GM19328 (cell line): ENCODE data around the gene NMUR2.

Experiments
- ATAC-seq: cut with Tn5 transposase; IDR thresholded peaks from one replicate; pipeline ENCODE4 v1.9.1; 2021; ENCODE audit warnings: mild to moderate bottlenecking, moderate library complexity; ENCODE audit not compliant: unreplicated experiment

The NMUR2 gene, protein sequence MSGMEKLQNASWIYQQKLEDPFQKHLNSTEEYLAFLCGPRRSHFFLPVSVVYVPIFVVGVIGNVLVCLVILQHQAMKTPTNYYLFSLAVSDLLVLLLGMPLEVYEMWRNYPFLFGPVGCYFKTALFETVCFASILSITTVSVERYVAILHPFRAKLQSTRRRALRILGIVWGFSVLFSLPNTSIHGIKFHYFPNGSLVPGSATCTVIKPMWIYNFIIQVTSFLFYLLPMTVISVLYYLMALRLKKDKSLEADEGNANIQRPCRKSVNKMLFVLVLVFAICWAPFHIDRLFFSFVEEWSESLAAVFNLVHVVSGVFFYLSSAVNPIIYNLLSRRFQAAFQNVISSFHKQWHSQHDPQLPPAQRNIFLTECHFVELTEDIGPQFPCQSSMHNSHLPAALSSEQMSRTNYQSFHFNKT

DNA sequence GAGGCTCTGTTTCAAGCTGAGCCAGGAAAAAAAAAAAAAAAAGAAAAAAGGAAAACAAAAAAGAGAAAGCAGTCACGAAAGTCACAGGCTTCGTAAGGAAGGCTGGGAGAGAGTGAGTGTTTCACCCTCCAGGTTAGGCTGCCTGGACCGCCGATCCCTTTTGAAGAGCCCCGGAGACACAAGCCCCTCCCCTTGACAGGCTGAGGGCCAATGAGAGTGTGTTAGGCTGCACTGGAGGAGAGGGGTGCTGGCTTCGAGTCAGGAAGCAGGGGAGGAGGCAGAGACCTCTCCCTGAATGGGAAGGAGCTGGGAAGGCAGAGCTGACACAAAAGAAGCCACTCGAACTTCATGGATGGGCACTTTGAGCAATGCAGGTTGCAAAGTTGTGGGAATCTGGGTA lies at the start of gene NMUR2:
Gene NMUR2, minus strand, starts transcription at position 135 of the 400 bp plus-strand sequence. CDS start 166 bp downstream, outside the sequence.
- ATAC-seq: no peak

DNA sequence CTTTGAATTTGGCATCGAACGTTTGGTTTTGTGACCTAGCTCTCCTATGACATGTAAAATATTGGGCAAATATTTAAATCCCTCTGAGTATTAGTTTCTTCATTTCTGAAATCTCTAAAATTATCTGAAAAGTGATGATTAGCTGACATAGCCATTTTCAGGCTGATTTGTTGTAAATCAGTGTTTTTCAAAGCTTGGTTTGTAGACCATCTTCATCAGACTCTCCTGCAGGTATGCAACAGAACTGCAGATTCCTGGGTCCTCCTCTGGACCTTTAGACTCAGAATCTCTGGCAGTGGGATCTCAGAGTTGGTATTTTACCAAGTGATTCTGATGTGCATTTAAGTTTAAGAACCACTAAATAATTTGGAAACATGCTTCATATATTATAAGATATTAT lies 38.9 kb upstream of the NMUR2 start:
- no peak for ATAC-seq

DNA sequence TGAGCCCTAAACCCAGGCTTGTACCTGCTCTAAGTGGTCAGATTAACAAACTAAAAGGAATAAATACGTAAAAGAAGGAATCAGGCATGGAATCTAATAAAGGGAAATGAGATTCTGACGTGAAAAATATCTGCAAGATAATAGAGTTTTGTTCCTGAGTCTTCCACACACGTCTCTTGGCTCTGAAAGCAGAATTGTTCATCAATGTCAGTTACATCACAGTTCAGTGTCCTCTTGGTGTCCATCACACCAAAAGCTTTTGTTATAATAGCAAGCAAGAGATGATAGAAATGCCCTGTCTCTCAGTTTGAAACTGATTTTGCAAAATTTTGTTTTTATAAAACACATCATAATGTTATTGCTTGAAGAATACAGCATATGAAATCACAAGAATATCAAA lies 34.7 kb upstream of the NMUR2 start:
- ATAC-seq: no peak

DNA sequence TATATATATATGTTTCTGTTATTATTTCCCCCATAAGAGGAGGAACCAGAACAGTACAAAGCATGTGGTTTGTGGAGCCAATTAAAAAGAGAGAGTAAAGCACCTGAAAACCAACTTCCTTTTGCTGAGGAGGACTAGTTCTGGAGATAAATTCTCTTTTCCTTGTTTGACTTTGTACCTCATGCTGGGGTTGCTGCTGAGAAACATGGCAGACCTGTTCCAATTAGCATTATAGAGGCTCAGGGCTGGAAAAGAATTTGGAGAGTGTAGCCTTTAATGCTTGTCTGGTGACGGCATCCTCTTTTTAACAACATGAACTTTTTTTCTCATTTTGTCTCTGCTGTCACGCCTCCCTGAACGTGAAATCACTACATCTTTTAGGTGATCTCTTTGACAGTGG lies 32.8 kb upstream of the NMUR2 start:
- no peak for ATAC-seq

DNA sequence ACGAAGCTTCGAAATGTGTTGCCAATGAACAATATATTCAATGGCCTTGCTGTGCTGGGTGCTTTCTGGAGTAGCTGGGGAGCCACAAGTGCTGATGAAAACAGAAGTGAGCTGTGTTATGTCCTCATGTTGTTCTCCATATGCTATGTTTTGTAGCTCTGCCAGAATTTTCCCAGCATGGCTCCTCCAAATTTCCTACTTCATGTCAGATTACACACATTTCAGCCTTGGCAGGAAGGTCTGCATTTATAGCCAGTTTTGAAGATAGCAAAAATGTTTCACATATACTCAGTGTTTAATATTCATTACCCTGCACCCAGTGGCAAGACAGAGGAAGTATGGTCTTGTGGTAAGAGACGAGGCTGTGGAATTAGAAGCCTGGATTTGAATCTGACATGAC lies 22.6 kb upstream of the NMUR2 start:
- ATAC-seq: no peak

DNA sequence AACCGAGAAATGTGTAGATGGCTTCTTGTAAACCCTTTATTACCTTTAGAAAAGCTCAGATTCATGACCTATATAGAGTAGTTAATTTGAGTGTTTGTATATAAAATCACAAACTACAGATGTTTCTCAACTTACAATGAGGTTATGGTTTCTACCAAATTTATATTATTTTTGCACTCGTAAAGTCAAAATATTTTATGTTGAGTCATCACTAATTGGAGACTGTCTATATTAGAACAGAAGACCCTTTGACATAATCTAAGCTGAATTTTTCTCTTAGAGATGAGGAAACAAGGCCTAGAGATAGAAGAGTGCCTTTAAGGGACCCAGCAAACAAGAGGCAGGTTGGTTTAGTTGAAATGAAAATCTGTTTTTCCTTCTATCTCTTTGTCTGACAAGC lies 20.0 kb upstream of the NMUR2 start:
- ATAC-seq: no peak

DNA sequence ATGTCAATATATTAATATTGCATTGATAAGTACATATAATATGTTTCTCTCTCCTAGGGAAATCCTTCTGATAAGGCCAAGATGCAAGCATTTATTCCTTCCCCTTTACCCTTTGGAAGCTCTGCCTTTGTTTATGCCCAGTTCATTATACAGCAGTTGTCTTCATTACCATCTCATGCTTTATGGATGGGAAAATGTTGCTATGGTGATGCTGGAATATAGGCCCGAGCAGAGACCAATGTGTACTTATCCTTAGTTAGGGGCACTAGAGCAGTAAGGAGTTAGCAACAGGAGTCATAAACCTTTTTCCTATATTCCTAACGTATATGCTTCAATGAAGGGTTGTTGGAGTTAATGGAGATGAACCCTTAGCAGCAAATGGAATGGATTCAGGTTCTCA lies 19.4 kb upstream of the NMUR2 start:
- ATAC-seq: no peak

DNA sequence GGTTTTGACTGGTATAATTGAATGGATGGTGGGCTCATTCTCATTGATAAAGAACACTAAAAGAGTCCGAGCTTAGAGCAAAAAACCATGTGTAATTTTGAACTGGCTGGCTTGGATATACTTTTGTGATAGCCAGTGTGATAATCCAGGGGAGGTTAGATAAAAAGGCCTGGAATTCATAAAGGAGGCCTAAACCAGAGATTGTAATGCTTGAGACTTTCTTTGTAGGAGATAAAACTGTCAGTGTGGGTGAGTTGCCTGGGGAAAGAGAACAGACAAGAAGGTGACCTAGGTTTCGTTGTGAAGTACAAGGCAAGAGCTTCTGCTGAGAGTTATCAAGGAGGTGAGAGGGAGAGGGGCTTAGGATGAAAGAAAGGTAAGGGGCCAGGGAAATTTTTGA lies 17.0 kb upstream of the NMUR2 start:
- ATAC-seq: no peak

DNA sequence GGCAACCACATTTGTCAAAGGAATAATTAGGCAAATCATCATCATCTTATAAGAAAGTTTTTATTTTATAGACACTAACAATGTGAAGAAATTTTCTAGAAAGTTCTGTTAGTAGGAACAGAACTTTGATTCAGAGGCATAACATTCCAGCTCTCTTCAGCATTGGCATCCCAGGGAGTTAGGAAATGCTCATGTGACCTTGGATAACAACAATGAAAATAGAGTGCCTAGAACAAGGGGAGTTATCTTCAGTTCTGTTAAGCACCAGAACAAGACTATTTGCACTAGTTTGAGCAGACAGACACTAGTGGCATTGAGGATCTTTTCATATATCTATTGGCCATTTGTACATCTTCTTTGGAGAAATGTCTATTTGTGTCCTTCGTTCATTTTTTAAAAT lies 7.0 kb upstream of the NMUR2 start:
- no peak for ATAC-seq

DNA sequence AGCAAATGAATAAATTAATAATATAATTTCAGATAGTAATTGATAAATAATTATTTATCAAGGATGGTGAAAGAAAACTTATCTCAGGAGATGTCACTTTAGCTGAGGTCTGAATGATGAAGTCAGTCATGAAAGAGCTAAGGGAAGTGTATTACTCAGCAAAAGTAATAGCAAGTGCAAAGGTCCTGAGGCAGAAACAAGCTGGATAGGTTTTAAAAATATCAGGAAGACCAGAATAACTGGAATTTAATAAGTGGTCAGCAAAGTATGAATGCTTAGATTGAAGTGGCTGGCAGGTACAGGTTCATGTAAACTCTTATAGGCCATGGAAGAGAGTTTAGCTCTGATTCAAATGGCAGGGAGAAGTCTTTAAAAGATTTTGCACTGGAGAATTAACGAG lies 1.0 kb upstream of the NMUR2 start:
- no peak for ATAC-seq

DNA sequence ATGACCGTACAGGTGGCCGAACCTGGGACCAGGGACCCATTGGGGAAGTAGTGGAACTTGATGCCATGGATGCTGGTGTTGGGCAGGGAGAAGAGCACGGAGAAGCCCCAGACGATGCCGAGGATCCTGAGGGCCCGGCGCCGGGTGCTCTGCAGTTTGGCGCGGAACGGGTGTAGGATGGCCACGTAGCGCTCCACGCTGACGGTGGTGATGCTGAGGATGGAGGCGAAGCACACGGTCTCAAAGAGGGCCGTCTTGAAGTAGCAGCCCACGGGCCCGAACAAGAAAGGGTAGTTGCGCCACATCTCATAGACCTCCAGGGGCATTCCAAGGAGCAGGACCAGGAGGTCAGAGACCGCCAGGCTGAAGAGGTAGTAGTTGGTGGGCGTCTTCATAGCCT lies 585 bp downstream of the NMUR2 start:
- ATAC-seq: no peak

DNA sequence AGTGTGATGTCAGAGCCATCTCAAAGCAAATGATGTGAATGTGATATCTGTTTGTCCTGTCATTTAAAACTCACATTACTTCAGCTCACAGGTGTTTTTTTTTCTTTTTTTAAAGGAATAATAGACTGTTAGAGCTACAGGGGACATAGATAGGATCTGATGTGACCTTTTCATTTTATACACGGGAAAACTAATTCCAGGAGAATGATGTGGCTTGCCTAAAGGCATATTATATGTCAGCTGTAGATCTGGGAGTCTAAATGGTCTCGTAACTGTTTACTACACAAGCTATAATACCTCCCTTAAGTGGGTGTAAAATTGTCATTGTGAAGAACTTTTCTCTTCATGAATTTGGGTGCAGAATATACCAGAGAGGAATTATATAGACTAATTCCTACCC lies 2.0 kb downstream of the NMUR2 start:
- ATAC-seq: no peak

DNA sequence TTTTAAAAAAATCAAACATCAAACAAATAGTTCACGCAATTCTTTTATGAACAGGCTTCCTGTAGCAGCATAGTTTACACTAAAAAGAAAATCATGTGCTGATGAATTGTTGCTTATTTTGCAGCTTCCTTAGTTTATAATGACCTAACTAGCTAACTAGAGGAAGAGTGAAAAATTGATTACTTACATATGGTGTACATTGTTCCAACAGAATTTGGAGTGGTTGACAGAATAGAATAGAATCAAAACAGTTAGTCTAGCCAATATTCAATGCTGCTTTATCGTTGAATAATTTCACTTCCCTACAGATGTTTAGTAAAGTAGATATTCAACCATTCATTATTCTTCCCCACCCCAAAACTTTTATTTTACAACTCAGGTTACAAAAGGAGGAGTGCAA lies 4.2 kb downstream of the NMUR2 start:
- ATAC-seq: no peak

DNA sequence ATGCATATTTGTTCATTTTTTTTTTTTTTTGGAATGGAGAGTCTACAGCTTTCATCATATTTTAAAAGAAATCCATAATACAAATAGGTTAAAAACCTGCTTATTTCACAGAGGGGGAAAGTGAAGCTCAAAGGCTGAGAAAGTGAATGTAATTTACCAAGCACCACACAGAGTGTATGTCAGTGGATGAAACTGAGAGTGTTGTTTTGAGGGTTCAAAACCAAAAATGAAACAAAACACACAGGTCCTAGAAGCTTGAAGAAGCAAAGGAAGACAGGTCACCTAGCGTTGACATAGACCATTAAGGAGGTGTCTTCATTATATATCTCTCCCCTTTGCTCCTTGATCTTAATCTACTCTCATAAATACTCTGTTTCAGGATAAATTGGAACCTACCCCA lies 7.5 kb downstream of the NMUR2 start:
- no peak for ATAC-seq

DNA sequence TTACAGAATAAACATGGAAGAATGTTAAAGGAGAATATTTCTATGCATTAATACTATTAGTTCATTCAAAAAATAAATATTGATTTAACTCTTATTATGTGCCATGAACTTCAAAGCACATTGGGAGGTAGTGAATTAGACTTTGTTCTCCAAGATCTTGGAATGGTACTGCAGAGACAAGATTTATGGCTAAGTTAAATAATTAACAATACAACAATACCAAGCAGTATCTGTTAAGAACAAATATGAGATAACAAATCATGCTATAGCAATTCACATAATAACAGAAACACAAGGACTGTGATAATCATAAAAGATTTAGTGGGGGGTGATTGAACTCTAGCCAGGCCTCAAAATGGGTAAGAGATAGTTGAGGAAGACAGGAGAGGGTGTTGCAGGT lies 11.6 kb downstream of the NMUR2 start:
- ATAC-seq: no peak

DNA sequence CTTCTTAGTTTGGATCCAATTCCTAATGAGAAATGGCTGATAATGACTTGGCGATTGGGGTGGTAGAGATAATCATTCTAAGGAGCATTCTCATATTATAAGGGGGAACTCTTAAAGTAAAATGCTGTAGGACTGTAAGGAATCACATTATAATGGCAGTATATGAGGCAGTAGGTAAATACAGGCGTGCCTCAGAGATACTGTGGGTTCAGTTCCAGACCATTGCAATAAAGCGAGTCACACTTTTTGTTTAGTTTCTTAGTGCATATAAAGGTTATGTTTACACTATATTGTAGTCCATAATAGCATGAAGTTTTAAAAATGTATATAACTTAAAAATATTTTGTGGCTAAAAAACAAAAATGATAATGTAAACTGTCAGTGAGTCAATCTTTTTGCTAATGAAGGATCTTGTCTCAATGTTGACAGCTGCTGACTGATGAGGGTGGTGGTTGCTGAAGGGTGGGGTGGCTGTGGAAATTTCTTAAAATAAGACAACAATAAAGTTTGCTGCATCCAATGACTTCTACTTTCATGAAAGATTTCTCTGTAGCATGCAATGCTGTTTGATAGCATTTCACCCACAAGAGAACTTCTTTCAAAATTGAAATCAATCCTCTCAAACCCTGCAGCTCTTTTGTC lies 15.8 kb downstream of the NMUR2 start:
- no peak for ATAC-seq

DNA sequence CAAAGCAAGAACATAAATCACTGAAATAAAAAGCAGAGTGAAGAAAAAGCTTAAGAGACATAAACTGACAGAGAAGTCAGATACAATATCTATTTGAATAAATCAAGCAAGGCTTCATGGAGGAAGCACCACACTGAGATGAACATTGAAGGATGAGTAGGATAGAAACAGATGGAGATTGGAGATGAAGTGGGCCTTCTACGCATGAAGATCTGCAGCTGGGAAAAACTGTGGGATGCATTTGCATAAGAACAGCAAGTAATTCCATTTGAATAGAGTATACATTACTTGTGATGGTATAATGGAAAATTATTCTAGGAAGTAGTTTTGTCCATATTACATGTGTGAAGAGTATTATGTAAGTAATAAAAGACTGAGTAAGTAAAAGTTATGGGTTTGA lies 16.5 kb downstream of the NMUR2 start:
- ATAC-seq: no peak

DNA sequence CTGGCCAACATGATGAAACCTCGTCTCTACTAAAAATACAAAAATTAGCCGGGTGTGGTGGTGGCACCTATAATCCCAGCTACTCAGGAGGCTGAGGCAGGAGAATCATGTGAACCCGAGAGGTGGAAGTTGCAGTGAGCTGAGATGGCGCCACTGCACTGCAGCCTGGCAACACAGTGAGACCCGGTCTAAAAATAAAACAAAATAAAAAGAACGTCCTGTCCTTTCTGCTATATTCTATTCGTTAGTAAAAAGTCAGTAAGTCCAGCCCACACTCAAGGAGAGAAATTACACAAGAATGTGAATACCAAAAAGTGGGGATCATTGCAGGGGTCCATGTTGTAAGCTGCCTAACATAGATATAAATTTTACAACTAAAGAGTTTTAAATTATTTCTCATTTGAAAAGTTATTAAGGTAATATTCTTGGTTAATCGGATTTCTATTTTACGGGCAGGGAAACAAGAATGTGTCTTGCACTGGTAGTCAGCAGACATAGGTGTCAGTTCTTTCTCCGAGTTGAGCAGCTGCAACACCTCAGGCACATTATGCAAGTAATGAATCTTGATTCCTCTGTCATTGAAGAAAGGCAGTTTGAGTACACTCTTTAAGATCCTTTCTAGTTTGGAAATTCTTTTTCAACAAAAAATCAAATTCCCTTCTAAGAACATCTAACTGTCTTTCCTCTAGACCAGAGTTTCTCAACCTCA lies 24.5 kb downstream of the NMUR2 start:
- no peak for ATAC-seq

DNA sequence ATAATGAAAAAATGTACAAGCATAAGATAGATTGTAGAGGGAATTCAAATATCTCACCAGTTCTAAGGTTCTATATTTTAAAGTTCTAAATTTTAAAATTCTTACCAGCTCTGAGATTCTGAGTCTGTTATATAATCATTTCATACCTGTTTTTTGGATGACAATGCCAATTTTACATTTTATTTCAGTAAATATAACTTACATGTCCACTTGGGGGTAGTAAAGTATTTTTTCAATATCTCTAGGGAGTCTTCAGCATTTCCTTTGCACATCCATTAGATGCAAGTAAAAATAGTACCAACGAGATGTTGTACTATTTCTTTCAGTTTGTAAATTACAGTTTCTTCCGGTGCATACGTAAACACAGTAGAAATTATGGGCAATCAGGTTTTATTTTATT lies 25.7 kb downstream of the NMUR2 start:
- no peak for ATAC-seq

DNA sequence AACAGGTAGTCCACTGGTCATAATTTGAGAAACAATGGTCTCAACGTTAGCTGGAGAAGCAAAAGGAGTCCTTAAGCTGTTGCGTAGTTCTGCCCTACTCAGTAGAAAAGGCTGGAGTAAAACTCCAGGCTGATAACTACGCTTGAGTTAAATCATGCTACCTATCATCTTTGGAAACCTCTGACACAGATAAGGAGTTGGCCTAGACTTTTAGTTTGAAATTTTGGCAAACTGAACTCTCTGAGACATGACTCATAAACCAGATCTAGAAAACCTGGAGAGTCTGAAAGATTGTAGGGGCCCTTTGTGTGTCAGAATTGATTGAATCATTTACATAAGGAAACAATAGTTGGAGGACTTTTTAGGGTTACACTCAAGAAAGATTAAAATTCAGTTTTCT lies 26.3 kb downstream of the NMUR2 start:
- ATAC-seq: no peak

DNA sequence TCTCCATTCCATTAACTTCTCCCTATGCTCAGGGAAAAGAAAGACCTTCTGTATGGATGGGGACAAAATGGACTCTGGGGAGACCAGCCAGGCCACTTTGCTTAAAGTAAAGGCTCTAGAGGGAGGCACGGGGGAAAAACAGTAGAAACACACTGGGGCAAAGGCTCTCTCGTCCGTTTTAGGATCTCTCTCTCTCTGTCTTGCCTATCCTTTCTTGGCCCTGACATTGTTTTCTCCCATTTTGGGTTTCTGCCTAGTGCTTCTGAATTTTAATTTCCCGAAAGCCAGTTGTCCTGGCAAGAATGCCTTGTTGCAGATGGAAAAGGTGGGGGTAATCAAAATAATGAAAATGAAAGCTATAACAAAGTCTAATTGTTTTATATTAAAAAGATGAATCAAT lies 28.2 kb downstream of the NMUR2 start:
- no peak for ATAC-seq

DNA sequence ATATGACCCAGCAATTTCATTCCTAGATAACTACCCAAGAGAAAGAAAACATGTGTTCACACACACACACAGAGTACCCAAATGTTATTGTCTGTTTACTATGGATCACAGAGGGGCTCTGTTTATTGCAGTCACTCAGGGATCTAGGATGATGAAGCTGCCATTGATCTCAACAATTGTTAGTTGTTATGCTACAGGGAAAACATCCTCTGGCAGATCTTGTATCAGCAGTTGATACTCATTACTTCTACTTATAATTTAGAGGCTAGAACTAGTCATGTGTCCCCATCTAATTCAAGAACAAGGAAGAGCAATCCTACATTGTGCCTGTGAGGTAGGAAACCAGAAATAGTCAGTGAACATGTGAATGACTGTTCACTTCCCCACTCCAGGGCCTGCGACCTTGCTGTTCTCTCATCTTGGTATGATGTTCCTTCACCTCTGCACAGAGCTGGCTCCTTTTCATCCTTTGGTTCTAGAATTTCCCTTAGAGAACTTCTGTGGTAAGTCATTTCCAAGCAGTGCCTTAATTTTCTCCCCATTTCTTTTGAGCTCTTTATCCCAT lies 30.3 kb downstream of the NMUR2 start:
- ATAC-seq: no peak
